Fibroblast of mammary gland (primary cell): ENCODE data around the gene AGXT.

ENCODE experiments used
- DNase-seq: peaks from one replicate; pipeline ENCODE4 v3.0.0-alpha.2; 2010; ENCODE audit warnings: low read depth
- H3K4me3 ChIP-seq: 2 replicates; pipeline ENCODE4 v1.5.1; 2011; ENCODE audit warnings: low read depth, mild to moderate bottlenecking, low read length, moderate library complexity; ENCODE audit not compliant: control insufficient read depth
- TF ChIP-seq, protein P1 (sequence below): conservative IDR thresholded peaks from 2 replicates; pipeline ENCODE4 v1.5.1; 2011; ENCODE audit warnings: low read depth, low read length, inconsistent platforms; ENCODE audit not compliant: control insufficient read depth, insufficient read depth

AGXT gene

DNA sequence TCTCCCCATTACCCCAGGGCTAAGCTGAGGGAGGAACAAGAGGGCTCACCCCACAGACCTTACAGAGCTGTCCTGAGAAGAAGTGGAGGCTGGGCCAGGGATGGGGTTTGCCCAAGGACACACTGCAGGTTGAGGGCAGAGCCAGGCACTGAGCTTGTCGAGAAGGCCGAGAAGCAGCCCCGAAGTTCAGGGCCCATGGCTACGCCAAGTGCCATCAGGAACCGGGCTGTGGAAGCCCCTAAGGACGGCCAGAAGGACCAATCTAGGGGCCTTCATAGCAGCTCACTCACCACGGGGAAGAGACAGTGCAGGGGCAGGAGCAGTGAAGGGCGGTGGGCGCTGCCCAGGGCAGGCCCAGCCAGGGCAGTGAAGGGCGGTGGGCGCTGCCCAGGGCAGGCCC, 18.6 kb upstream of the AGXT start:
- H3K4me3 ChIP-seq, result no peak overlapping the region
- DNase-seq, result no peak
- TF ChIP-seq, protein P1, sequence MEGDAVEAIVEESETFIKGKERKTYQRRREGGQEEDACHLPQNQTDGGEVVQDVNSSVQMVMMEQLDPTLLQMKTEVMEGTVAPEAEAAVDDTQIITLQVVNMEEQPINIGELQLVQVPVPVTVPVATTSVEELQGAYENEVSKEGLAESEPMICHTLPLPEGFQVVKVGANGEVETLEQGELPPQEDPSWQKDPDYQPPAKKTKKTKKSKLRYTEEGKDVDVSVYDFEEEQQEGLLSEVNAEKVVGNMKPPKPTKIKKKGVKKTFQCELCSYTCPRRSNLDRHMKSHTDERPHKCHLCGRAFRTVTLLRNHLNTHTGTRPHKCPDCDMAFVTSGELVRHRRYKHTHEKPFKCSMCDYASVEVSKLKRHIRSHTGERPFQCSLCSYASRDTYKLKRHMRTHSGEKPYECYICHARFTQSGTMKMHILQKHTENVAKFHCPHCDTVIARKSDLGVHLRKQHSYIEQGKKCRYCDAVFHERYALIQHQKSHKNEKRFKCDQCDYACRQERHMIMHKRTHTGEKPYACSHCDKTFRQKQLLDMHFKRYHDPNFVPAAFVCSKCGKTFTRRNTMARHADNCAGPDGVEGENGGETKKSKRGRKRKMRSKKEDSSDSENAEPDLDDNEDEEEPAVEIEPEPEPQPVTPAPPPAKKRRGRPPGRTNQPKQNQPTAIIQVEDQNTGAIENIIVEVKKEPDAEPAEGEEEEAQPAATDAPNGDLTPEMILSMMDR, result no peak

DNA sequence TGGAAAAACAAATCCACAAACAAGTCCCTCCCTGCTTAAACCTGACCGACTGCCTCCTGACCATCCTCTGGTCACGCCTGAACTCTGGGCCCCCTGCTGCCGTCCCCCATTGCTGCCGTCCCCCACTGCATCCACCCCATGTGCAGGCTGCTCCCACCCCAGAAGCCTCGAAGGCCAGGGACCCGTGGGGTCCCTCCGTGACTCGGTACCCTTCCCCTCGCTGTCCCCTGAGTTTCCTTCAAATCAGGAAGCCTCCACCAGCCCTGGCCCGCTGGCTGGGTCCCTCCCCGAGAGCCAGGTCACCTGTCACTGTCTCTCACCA, 17.9 kb upstream of the AGXT start:
- TF ChIP-seq, protein P1, result no peak
- no peak overlapping the region for H3K4me3 ChIP-seq
- DNase-seq, result no peak

DNA sequence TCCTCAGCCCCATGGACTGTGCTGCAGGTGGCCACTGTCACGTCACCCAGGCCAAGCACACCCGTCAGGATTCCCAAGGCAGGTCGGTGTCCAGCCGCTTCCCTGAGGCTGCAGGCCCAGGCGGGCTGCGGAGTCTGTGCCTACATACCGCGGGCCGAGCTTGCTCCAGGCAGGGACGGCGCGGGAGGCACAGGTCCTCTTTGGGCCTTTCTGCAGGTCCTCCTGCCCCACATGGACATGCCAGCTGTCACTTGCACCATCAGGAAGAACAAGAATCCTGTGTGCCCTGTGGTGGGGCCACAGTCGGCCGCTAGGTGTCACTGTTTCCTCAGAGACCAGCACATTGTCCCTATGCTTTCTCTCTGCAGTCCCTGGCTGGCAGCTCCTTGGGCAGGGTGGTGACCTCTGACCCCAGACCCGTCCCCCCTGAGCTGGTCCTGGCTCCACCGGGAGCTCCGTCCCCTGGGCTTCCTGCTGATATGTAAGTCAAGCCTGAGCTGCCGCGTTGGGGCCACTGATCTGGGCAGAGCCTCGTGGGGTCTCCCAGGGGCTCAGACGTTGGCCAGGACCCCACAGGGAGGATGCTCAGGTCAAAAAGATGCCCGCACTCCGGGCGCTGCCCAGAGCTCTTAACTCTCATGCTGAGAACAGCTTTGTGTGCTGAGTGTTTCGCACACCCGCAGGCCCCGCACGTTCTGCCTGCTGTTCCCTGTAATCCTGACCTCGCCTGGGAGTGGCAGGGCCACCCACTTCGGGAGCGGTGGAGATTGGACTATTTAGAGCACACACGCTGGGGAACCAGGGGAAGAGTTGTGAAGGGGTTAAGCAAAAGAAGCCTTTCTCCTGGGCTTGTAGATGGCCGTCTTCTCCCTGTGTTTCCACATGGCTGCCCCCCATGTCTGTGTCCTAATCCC, 17.3 kb upstream of the AGXT start:
- H3K4me3 ChIP-seq, result no peak overlapping the region
- DNase-seq, result peak; percentile 75
- TF ChIP-seq, protein P1, result peak; percentile 94

DNA sequence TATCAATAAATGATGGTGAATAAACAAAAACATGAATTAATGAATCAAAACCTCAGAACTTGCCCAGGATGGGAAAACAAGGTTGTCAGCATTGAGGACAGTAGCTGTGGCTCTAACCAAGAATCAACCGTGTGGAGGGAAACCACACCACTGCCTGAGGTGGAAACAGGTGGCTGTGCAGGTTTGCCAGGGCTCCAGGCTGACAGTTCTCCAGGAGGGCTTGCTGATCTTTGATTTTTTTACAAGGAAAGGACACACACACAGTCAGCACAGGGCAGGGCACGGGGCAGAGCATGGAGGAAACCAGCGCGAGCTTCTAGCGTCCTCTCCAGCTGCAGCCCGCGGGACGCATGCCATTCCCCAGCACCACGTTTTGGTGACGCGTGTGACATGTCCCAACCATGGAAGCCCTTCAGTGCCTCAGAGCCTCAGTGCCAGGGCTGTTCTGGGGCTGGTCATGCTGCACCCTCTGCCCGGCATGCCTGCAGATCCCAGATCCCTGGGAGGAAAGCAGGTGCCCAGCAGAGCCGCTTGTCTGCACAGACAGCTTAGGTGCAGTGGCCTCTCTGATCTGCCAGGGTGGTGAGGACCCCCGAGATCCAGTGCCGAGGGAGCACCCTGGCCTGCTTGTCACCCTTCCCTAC, 15.8 kb upstream of the AGXT start:
- no peak overlapping the region for H3K4me3 ChIP-seq
- TF ChIP-seq, protein P1, result no peak
- DNase-seq, result no peak

DNA sequence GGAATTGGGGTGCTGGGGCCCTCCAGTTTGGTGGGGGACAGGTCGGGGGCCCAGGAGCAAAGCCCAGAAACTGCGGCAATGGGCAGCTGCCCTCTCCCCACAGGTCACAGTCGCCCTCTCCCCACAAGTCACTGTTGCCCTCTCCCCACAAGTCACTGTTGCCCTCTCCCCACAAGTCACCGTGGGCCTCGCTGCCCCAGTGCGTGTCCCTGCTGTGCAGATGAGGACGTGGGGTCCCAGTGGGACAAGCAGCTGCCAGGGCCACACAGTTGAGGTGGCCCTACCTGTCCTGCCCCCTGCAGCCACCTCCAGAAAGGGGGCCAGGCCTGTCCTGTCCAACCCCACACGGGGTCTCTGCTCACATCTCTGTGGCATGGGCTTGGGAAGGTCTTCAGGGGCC, 13.0 kb upstream of the AGXT start:
- H3K4me3 ChIP-seq, result no peak overlapping the region
- TF ChIP-seq, protein P1, result no peak
- no peak for DNase-seq

DNA sequence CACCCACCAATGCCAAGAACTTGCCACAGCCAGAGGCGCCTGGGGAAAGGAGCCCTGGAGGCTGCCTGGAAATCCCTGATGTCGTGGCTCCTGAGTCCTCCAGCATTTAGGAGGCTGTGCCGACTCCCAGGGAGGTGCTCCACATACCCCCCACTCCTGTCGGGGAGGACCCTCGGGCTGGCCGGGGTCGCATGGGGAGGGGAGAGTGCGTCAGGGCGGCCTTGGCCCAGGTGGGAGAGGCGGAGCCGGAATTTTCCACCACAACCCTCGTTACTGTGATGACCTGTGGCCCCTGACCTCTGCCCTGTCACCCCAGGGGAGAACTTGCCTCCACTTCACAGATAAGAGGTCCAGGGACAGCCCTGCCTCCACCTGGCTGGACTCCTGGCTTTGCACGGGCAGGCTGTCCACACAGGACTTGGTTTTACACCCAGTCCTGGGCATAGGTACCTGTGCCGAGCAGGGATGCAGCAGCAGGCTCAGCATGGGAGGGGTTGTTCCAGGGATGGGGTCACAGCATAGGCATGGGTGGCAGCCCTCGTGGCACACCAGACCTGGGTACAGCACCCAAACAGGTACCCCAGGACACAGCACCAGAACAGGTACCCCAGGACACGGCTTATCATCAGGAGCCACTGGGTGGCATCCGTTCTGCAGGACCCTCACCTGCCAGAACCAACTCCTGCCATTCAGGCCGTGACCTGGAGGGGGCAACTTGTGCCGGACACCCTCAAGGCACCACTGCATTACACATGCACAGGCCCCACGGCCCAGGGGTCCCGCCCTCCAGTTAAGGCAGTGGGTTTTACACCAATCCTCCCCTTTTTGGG, 12.3 kb upstream of the AGXT start:
- DNase-seq, result no peak
- TF ChIP-seq, protein P1, result peak; percentile 16
- H3K4me3 ChIP-seq, result no peak overlapping the region
